Osteocyte (in vitro differentiated cells): ENCODE measurements around the gene PAPPA. TPM values are rescaled to one million over a fixed set of nuclear protein-coding genes. Genes with fewer than 3 reads are reported as not detected.

Source experiments
- DNase-seq: peaks from one replicate; pipeline ENCODE4 v3.0.0; 2021; ENCODE audit warnings: mixed read lengths; ENCODE audit not compliant: unreplicated experiment; ENCODE audit errors: extremely low spot score
- H3K27ac Mint-ChIP-seq: one replicate; pipeline ENCODE4 v1.8.0; 2021; ENCODE audit warnings: mild to moderate bottlenecking, mixed read lengths; ENCODE audit not compliant: unreplicated experiment
- H3K27me3 Mint-ChIP-seq: one replicate; pipeline ENCODE4 v1.8.0; 2021; ENCODE audit warnings: mixed read lengths; ENCODE audit not compliant: unreplicated experiment
- H3K36me3 Mint-ChIP-seq: one replicate; pipeline ENCODE4 v1.8.0; 2021; ENCODE audit warnings: mixed read lengths; ENCODE audit not compliant: unreplicated experiment
- H3K4me1 Mint-ChIP-seq: one replicate; pipeline ENCODE4 v1.8.0; 2021; ENCODE audit warnings: mixed read lengths; ENCODE audit not compliant: unreplicated experiment
- H3K4me3 Mint-ChIP-seq: one replicate; pipeline ENCODE4 v1.8.0; 2021; ENCODE audit warnings: mild to moderate bottlenecking, moderate library complexity, mixed read lengths; ENCODE audit not compliant: unreplicated experiment
- H3K9me3 Mint-ChIP-seq: one replicate; pipeline ENCODE4 v1.8.0; 2021; ENCODE audit warnings: mixed read lengths; ENCODE audit not compliant: unreplicated experiment
- total RNA-seq: library from RNA; stranded (reverse); gene quantifications from 2 replicates; pipeline ENCODE4 v1.2.1, GENCODE V29; 2021
- TF ChIP-seq, protein P1 (sequence below): fragments of 200-600 bp; sonication (generic); IDR thresholded peaks from 2 replicates; pipeline ENCODE4 v1.5.0; 2021; ENCODE audit warnings: antibody characterized with exemption, mild to moderate bottlenecking, moderate library complexity

PAPPA gene
- total RNA-seq, 1 donor from 2014 or later = 229 TPM

DNA sequence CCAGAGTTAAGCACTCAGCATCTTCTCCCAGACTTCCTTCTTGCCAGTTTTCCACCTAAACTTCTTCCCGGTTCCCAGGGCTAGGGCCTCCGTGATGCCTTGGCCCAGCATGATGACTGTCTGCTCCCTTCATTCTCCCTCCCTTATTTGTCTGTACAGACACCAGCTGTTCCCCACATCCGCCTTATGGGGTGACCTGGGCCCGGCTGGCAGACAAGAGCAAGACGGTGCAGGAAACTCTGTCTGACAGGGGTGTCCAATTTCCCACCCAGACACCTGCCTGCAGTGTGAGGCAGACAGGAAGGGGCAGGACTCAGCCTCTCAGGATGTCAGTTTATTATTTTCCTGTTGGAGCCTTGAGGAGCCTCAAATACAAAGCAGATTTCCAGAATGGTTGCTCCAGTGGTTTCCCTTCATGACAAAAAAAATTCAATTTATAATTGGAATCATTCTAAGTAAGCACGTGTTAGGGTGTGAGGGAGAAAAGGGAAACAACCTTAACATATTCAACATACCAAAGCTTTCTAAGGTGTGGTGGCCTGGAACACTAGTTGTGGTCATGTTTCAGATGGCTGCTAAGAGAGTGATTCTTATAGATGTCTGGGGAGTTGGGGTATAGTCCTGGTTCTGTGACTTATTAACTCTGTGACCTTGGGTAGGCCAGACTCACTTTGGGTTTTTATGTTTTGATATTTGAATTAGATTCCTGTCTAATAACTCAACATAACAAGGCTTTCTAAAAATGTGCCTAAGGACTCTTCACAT is 234.5 kb downstream of the PAPPA start:
- peaks cover 21% of the 10 kb centered on the region for H3K4me1 Mint-ChIP-seq
- H3K9me3 Mint-ChIP-seq = no peaks in the 10 kb centered on the region
- DNase-seq = no peak
- peaks cover 78% of the 10 kb centered on the region for H3K36me3 Mint-ChIP-seq
- no peaks in the 10 kb centered on the region for H3K27me3 Mint-ChIP-seq
- TF ChIP-seq, protein P1, sequence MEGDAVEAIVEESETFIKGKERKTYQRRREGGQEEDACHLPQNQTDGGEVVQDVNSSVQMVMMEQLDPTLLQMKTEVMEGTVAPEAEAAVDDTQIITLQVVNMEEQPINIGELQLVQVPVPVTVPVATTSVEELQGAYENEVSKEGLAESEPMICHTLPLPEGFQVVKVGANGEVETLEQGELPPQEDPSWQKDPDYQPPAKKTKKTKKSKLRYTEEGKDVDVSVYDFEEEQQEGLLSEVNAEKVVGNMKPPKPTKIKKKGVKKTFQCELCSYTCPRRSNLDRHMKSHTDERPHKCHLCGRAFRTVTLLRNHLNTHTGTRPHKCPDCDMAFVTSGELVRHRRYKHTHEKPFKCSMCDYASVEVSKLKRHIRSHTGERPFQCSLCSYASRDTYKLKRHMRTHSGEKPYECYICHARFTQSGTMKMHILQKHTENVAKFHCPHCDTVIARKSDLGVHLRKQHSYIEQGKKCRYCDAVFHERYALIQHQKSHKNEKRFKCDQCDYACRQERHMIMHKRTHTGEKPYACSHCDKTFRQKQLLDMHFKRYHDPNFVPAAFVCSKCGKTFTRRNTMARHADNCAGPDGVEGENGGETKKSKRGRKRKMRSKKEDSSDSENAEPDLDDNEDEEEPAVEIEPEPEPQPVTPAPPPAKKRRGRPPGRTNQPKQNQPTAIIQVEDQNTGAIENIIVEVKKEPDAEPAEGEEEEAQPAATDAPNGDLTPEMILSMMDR = no peak
- H3K4me3 Mint-ChIP-seq = no peak overlapping the region
- peak overlapping the region; percentile 39 for H3K27ac Mint-ChIP-seq

DNA sequence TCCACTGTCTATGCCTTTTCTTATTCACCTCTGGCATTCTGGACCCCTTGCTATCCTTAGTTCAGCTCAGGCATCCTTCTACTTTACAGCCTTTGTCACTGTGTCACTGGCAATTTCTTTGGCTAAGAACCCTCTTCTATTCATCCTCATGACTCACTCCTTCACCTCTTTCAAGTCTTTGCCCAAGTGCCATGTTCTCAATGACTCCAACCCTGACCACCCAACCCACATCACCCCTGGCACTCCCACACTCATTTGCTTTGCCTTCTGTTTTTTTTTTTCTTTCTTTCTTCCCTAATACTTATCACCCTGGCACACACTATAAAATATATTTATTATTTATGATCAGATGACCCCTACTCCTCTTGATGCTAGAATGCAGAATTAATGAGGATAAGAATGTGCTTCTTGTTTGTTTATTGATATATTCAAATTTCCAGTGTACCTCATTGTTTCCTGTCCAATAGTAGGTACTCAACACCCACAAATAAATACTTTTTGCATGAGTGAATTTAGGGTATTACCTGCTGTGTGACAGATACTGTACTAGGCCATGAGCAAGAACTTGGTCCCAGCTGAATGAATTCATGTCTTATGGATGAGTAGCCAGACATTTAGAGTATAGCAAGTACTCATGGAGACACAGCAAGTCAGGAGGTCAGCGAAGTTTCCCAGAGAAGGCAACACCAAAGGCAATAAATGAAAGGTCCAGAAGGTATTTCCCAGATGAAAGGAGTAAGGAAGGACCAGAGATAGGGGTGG is 236.1 kb downstream of the PAPPA start:
- TF ChIP-seq, protein P1 = no peak
- H3K4me3 Mint-ChIP-seq = no peak overlapping the region
- peaks cover 83% of the 10 kb centered on the region for H3K36me3 Mint-ChIP-seq
- DNase-seq = no peak
- H3K27me3 Mint-ChIP-seq = no peaks in the 10 kb centered on the region
- H3K9me3 Mint-ChIP-seq = no peaks in the 10 kb centered on the region
- H3K27ac Mint-ChIP-seq = no peak overlapping the region
- H3K4me1 Mint-ChIP-seq = peaks cover 15% of the 10 kb centered on the region

DNA sequence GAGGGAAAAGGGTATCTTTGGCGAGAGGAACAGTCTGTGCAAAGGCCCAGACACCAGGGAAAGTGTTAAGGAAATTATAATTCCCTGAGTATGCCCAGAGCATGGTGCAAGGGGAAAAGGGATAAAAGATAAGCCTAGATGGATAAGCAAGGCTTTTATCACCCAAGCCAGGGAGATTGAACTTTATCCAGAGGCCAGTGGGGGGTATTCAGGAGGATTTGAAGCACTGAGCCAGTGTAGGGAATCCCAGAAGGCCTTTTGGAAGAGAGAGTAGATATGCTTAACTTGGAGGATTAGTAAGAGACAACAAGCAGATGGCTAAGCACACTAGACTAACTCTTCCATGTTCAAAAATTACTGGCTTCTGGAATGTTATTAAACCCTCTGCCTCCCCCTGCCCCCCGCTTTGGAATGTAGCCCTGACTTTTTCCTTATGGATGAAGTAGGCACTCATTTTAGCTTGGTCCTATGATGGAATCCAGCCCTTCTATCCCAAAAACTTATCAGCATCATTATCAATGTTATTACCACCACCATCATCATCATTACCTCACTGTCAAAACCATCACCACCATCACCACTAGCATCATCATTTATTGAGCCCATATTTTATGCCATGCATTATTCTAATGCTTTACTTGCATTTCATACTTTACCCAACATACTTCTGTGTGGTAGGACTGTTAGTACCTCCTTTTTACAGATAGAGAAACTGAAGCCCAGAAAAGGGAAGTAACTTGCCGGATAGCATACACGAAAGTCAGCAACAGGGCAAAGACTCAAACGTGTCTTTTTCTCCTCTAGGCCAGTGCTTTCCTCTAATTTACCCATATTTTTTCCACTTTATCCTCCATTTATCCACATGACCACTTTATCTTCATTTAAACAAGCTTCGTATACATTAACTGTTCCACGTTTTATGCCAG is 237.0 kb downstream of the PAPPA start:
- TF ChIP-seq, protein P1 = no peak
- Mint-ChIP-seq H3K4me1 (peaks cover 15% of the 10 kb centered on the region), H3K27me3 (no peaks in the 10 kb centered on the region), H3K4me3 (no peak overlapping the region), H3K36me3 (peaks cover 87% of the 10 kb centered on the region), H3K9me3 (no peaks in the 10 kb centered on the region), H3K27ac (no peak overlapping the region)
- DNase-seq = no peak

DNA sequence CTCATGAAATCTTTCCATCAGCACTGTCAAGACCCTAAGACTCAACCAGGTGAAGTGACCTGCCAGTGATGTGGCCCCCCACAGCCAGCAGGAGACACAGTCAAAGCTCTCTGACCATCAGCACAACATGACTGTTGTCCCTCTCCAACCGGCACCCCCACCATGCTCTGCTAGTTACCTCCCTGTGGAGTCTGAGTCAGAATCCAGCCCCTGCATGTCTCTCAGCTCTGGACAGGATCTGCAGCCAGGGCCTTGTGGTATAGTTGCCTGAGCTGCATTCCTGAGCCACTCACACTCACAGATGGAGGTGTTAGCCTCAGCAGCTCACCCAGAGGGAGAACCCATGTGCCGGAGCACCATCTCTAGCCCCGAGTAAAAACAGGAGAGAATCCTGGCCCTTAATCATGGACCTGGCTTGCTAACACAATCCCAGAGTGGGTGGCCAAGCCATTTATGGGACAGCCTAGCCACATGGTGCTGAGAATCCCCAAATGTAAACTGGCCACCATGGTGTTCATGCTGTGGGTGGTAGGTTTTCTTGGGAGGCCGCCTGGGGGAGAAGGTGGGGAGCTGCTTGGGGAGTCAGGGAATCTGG is 237.8 kb downstream of the PAPPA start:
- peaks cover 15% of the 10 kb centered on the region for H3K4me1 Mint-ChIP-seq
- no peaks in the 10 kb centered on the region for H3K9me3 Mint-ChIP-seq
- H3K27me3 Mint-ChIP-seq = no peaks in the 10 kb centered on the region
- H3K4me3 Mint-ChIP-seq = no peak overlapping the region
- H3K27ac Mint-ChIP-seq = peak overlapping the region; percentile 47
- no peak for DNase-seq
- H3K36me3 Mint-ChIP-seq = peaks cover 88% of the 10 kb centered on the region
- TF ChIP-seq, protein P1 = no peak
